GM20000 (cell line): Measurements from ENCODE around the gene NDUFAF3.

Experiments used
- DNase-seq: peaks from one replicate; pipeline ENCODE4 v3.0.0; 2012; ENCODE audit warnings: low spot score
- CTCF ChIP-seq: IDR thresholded peaks from 2 replicates; pipeline ENCODE4 v1.5.1; 2012; ENCODE audit warnings: mild to moderate bottlenecking, control low read depth; ENCODE audit errors: extremely low read depth, missing control alignments

NDUFAF3 gene

GRCh38 chr3:49035281-49035680 lies 13.4 kb downstream of the NDUFAF3 start:
- TF ChIP-seq CTCF, result no peak
- no peak for DNase-seq

GRCh38 chr3:49053543-49053942 lies 31.6 kb downstream of the NDUFAF3 start:
- TF ChIP-seq CTCF, result no peak
- DNase-seq, result no peak

- DNase-seq, result no peak
- no peak for TF ChIP-seq CTCF
Measured at GRCh38 chr3:49054344-49054862, 32.5 kb downstream of the NDUFAF3 start.

GRCh38 chr3:49057268-49057667 lies 35.3 kb downstream of the NDUFAF3 start:
- DNase-seq, result no peak
- TF ChIP-seq CTCF, result no peak

GRCh38 chr3:49058011-49058410 lies 36.1 kb downstream of the NDUFAF3 start:
- TF ChIP-seq CTCF, result no peak
- no peak for DNase-seq
